Measurements from ENCODE around the gene SPATC1L.

Gene SPATC1L

DNA sequence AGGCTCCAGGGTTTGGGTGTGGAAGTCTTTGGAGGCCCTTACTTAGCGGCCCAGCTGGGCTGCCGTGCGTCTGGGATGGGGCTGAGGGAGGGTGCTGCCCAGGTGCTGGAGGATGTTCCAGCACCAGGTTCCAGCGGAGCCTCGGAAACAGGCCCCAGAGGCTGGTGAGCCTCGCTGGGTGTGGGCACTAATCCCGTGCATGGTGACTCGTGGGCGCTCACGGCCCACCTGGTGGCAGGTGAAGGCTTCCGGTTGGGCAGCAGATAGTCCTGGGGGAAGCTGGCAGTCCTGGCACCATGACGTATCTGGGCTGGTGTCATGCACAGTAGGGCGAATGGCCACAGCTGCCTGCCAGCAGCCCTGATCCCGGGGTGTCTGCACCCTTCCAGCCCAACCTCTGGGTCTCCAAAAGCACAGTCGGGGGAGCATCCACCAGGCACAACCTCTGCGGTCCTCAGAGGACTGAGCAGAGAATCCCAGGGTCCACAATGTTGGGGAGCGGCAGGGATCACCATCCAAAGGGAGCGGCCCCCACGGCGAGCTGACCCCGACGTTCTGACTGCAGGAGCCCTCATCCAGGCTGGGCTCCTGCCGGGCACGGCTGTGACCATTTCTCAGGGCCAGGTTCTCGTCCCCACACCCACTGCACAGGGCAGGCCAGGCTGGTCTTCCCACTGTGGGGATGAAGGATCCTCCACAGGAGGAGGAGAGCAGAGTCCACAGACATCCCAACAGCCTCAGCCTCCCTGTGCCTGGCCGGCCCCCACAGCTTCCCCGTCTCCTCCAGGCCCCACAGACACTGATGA, 54.2 kb downstream of the SPATC1L start:
- no peak for DNase-seq

DNA sequence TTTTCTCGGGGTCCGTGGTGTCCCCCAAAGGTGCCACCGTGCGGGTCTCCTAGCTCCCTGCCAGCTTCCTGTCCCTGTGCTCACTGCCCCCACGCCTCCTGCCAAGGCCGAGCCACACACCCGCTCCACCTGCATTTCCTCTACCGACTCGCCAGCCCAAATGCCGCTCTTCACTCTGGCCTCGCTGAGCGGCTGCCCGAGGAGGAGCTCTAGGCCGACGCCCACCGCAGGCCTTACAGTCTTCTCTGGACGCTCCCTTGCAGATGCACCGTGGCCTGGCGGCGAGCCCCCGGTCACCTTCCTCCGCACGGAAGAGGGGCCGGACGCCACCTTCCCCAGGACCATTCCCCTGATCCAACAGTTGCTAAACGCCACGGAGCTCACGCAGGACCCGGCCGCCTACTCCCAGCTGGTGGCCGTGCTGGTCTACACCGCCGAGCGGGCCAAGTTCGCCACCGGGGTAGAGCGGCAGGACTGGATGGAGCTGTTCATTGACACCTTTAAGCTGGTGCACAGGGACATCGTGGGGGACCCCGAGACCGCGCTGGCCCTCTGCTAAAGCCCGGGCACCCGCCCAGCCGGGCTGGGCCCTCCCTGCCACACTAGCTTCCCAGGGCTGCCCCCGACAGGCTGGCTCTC, 55.2 kb downstream of the SPATC1L start:
- no peak for DNase-seq

DNA sequence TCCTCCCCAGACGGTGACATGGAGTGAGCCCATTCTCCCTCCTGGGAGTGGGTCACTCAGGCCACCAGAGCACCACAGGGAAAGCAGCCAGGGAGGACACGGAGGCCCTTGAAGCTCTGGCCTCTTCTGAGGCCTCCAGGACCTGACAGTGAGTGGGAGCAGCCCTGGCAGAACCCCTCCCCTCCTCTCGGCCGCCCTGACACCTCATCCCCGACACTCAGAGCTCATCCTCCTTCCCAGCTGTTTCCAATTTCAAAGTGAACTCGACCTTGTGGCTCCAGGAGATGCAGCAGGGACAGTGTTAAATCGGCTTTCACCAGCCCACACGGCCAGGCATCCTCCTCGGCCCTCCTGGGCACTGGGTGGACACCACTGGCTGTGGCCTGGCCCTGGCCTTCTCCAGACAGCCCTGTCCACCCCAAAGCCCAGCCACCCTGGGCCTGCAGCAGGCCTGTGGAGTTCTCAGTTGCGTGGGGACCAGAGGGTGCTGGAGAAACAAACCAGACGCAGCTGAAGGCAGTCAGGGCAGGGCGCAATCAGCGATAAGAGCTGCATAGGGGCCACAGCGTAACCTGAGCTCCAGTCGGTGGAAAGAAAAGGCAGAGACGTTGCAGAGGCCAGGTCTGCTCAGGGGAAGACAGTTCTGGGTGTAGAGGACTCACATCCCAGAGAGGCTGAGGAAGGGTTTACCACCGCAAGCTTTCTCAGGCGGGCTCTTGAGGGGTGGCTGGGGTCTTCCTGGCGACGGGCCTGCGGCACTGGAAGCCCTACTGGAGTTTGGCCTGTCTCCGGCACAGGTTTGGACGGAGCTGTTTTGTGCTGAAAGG, 55.9 kb downstream of the SPATC1L start:
- no peak for DNase-seq

DNA sequence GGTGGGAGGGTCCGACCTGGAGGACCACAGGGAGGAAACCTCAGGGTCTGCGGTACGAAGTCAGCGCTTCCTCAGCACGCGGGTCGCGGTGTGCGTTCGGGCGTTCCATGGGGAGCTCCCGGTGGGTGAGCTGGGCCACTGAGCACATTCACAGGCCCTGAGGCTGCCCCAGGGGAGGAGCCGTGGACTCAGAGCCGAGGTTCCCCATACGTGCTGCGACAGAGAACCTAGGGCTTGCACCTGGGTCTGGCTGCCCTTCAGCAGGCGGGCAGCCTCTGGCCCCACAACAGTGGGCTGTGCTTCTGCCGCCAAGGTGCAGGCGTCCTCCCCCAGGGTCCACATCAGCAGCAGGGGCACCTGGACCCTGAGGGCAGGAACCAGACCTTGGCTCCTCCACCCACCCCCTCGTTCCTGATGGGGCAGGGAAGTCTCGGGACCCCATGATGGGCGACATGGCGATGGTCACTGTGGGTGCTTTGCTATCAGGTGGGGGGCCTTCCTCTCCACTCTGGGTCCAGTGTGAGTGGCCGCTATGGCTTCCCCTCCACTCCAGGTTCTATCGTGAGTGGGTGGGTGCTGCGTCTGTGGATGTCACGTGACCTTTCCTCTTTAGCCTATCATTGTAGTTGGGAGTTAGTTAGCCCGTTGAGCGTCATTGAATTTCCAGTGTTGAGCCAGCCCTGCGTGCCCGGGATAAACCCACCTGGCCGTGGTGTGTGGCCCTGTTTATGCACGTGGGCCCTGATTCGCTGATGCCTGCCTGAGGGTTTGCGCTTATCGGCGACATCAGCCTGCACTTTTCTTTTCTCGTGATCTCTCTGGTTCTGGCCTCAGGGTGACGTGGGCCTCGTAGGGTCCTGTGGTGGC, 56.8 kb downstream of the SPATC1L start:
- no peak for DNase-seq

DNA sequence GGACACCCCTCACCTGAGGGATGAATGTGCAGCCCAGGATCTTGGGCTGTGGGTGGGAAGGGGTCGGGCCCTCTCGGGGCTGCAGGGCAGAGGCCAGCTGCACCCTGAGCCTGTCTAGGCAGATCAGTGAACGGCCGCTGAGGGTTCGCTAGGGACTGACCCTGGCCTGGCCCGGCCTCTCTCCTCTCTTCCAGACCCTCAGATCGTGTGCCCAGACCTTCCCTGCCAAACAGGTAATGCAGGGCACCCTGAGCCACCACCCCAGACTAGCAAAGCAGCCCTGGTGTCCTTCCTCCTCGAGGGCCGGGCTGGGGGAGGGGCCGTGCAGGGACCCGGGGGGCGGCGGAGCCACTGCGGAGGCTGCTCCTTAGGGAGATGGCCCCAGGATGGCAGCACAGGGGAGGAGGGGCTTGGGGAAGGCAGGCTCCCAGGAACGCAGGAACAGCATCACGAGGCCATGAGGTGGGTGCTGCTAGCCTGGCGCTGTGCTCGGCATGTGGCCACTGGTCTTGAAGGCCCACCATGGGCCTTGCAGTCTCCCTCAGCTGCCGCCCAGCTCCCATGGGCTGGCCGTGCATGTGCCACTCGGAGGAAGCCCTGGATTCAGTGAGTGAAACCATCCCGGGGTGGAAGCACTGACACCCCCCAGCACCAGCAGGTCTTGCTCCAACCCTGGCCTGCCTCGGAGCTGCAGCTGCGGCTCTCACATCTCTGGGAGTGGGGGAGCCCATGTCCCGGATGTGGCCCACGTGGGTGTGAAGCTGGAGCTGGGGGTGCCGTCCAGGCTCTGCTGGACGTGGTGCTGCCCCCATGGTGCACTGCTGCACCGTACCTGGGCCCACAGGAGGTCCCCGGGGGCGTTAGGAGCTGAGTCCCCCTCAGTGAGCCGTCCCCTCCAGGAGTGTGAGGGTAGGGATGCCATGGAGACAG, 57.7 kb downstream of the SPATC1L start:
- DNase-seq: no peak

DNA sequence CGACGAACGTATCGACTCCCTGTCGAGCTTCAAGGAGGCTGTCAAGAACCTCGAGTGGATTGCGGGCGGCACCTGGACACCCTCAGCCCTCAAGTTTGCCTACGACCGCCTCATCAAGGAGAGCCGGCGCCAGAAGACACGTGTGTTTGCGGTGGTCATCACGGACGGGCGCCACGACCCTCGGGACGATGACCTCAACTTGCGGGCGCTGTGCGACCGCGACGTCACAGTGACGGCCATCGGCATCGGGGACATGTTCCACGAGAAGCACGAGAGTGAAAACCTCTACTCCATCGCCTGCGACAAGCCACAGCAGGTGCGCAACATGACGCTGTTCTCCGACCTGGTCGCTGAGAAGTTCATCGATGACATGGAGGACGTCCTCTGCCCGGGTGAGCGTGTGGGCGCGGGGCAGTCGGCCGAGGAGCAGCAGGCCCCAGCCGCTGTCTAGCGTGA, 58.4 kb downstream of the SPATC1L start:
- no peak for DNase-seq

DNA sequence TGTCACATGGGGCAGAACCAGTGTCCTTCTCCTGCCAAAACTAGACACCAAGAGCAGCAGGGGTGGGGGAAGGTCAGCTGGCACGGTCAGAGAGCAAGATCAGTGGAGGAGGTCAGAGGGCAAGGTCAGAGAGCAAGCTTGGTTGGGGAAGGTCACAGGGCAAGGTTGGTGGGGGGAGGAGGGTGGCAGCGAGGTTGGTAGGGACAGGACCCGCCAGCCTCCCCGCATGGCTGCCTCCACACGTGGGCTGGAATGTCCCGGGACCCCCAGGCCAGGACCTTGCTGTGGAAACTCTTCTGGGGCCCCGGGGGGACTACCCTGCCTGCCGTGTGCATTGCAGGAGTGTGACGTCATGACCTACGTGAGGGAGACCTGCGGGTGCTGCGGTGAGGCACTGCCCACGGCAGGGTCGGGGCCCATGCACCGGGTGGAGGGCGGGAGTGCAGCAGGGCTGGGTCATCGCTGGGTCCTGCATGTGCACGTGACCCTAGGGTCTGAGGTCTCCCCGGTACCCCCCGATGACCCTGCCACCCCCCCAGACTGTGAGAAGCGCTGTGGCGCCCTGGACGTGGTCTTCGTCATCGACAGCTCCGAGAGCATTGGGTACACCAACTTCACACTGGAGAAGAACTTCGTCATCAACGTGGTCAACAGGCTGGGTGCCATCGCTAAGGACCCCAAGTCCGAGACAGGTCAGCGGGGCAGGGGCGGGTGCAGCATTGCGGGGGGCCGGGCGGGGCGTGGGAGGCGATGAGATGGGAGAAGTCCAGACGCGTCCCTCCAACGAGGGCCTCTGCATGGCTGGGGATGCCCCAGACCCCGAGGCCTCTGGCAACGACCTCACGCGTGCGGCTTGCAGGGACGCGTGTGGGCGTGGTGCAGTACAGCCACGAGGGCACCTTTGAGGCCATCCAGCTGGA, 59.1 kb downstream of the SPATC1L start:
- DNase-seq: no peak

DNA sequence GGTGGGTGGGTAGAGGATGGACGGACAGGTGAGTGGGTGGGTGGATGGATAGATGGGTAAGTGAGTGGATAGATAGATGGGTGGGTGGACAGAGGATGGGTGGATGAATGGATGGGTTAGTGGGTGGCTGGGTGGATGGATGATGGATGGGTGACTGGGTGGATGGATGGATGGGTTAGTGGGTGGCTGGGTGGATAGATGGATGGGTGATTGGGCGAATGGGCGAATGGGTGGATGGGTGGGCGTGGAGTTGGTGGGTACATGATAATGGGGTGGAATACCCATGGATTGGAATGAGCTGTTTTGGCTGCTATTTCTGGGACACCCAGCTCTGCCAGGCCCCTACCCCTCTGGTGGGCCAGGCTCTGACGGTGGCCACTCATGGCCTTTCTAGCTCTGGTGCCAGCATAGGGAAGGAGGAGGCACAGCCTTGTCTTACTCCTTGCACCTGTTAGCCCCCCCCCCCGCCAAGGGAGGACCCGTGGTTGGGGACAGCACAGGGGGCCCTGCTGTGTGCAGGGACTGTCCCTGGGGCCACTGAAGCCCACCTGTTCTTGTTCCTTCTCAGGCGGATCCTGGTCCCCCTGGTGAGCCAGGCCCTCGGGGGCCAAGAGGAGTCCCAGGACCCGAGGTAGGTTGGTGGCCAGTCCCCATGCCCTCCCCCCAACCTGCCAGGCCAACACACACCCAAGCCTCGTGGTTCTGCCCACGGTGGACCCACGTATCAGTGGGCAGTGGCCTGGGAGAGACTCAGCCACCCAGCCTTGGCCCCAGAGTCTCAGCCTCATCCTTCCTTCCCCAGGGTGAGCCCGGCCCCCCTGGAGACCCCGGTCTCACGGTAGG, 60.0 kb downstream of the SPATC1L start:
- DNase-seq: no peak

DNA sequence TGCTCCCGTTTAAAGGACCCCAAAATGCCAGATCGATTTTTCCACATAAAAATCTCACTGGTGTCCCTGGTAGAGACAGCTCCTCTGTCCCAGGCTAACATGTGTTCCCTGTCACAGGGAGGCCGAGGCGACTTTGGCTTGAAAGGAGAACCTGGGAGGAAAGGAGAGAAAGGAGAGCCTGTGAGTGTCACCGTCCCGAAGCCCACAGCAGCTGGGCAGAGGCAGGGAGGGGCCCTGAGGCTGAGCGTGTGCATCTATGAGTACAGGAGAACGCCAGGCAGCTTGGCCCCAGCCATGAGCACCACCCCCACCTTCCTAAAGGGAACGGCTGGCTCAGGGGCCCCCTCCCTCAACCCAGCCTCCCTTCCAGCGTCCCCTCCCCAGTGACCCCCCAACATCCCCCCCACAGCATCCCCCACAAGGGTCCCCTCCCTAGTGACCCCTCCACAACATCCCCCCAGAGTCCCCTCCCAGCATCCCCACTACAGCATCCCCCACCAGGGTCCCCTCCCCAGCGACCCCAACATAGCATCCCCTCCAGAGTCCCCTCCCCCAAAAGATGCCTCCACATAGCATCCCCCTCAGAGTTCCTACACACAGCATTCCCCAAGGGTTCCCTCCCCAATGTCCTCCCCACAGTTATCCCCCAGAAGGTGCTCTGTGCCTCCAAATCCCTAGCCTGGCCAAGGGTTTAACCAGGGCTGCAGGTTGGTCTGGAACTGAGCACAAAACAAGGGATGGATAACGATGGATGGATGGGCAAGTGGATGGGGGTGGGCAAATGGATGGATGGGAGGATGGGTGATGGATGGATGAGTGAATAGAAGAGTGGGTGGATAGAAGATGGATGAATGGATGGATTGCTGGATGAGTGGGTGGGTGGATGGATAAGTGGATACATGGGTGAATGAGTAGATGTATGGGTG, 61.2 kb downstream of the SPATC1L start:
- DNase-seq: no peak

DNA sequence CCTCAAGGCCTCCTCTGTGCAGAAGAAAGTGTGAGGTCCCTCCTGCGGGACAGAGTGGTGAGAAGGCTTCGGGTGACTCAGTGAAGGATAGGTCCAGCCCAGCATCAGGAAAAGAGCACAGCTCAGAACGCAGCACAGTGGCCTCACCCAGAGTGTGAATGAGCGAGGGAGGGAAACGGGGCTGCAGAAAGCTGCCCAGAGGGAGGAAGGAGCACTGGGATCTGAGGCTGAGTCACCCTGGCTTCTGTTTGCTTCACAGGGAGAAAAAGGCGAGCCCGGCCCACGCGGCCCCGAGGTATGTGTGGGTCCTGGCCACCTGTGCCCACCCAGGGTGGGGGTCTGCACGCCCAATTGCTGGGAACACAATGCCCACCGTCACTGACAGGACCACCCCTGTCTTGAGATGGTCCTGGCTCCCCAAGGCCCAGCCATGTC, 62.0 kb downstream of the SPATC1L start:
- DNase-seq: peak; percentile 51

DNA sequence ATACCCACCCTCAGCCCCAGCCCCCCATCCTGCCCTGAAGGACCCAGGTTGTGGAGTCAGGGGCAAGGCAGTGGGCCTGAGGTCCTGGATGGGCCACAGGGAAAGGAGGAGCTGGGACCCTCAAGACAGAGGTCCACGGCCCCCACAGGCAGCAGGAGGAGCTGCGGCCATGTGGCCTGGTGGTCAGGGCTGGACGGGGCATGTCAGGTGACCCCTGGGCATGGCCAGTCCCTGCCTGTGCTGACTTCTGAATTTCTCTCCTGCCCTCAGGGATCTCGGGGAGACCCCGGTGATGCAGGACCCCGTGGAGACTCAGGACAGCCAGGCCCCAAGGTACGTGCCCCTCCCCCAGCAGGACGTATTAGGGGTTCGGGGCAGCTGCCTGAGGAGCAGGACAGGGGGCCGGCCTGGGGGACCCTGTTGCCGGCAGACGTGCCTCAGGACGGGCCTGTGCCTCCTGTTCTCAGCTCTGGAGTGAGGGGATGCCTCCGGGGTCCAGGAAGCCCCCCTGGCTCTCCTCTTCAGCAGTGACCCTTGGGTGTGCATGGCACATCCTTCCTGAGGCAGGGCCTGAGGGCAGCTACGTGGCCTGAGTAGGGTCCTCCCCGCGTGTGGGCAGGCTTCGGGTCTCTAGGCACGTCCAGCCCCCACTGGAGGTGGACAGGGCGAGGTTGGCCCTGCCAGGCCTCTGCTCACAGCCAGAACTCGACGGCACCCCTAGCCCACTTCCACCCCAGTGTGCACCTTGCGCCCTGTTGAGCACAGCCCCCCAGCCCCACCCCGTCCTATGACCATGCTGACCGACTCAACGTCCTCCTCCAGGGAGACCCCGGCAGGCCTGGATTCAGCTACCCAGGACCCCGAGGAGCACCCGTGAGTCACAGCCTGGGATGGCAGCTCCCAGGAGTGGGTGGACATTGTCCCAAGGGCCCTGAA, 62.7 kb downstream of the SPATC1L start:
- DNase-seq: no peak

DNA sequence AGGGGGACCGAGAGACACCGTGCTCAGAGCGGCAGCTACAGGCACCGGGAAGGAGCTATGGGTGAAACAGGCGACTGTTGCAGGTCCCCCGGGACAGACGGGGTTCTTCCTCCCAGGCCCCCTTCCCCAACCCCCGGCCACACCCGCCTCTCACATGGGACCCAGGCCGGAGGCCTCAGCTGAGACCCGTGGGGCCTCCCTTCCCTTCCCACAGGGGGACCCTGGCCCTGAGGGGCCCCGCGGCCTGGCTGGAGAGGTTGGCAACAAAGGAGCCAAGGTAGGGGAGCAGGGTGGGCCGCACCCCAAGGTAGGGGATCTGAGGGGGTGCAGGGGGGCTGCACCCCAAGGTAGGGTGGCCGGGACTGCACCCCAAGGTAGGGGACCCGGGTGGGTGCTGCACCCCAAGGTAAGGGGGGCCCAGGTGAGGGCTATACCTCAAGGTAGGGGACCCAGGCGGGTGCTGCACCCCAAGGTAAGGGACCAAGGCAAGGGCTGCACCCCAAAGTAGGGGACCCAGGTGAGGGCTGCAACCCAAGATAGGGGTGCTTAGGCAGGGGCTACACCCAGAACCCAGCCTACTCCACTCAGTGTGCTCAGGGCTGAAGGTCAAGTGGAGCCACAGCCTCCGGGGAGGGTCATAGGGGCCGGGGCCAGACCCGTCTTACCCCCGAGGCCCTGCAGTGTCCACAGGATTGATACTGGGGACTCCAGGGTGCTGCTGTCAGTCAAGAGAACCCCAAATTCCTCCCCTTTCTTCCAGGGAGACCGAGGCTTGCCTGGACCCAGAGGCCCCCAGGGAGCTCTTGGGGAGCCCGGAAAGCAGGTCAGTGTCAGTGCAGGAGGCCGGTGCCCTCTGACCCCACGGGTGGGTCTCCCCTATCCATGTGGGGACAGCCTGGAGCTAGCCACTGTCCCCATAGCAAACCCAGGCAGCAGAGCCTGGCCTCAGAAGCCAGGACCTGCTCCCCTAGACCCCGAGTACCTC, 63.7 kb downstream of the SPATC1L start:
- DNase-seq: no peak

DNA sequence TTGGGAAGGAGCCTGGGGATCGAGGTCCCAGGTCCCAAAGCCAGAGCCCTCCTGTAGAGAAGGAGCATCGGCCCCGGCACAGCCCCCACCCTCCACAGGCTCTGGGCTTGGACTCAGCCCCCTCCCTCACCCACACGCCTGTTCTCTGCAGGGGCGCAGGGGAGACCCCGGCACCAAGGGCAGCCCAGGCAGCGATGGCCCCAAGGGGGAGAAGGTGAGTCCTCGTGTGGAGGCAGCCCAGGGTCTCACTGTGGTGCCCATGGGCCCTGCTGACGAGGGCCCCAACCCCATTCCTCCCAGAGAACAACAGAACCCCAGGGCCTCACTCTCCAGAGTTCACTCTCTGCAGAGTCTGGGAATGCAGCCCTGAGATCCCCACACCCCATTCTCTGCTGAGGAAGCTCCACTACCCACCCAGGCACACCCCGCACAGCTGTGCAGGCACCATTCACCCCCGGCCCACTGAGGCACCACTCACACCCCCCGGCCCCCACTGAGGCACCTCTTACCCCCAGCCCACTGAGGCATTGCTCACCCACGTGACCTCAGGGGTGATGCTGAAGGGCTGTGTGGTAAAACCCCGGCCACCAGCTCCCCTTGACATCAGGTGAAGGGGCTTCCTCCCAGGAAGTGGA, 64.5 kb downstream of the SPATC1L start:
- no peak for DNase-seq

DNA sequence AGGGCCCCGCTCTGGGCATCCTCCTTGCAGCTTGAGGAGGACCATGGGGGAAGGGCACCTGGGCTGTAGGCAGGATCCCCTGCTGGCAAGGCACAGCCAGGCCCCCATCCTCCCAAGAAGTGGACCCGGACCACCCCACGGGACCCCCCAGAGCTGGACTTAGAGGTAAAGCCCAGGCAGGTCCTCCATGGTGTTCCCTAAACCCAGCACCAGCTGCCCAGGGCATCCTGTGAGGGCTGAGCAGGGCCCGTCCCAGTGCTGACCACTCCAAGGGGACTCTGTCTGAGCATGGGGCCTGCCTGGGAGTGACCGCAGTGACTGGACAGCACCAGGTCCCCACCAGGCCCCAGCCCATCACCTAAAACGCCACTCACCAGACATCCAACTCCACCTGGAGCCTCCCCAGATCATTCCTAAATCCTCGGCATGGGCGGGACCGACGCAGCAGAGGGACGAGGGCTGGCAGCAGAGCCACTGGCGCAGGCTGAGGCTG, 65.1 kb downstream of the SPATC1L start:
- no peak for DNase-seq
